ENCODE results near the gene GABPA.

DNA sequence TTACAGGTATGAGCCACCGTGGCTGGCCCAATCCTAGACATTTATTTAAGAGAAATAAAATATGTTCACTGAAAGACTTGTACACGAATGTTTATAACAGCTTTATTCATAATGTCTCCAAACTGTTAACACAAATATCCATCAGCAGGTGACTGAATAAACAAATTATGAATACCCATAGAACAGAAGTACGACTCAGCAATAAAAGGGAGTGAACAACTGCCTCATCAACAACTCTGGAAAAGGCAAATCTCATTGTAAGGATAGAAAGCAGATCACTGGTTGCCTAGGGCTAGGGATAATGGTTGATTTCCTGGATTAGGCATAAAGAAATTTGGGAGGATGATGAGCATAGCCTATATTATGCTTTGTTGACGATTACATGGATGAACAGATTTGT is 41.7 kb downstream of the GABPA start:
- TF ChIP-seq CTCF (IDR thresholded peaks at IDR 0.05) = no peak
- no peak for TF ChIP-seq EP300 (IDR thresholded peaks at IDR 0.05)
